SJCRH30 (cell line): ENCODE results near the gene GNL3. TPM values are rescaled to one million over a fixed set of nuclear protein-coding genes. Genes with fewer than 3 reads are reported as not detected.
"Not testable (repeated sequence)": the region's sequence is repeated elsewhere in the genome, so short reads cannot be mapped to it uniquely, and the experiment has no call there.

ENCODE experiments used
- DNase-seq, 2 experiments: peaks; one replicate each; pipeline ENCODE4 v3.0.0-alpha.2; 2015 to 2020
- H3K27ac ChIP-seq: fragments of 250-450 bp; sonication (Bioruptor Pico); 2 replicates; pipeline ENCODE4 v1.5.1; 2020; ENCODE audit warnings: mild to moderate bottlenecking, moderate library complexity
- H3K27me3 ChIP-seq: fragments of 250-450 bp; sonication (Bioruptor Pico); 2 replicates; pipeline ENCODE4 v1.5.1; 2020; ENCODE audit warnings: mild to moderate bottlenecking, moderate library complexity
- H3K36me3 ChIP-seq: fragments of 250-450 bp; sonication (Bioruptor Pico); 2 replicates; pipeline ENCODE4 v1.5.1; 2020; ENCODE audit warnings: mild to moderate bottlenecking, moderate library complexity
- H3K4me1 ChIP-seq: fragments of 250-450 bp; sonication (Bioruptor Pico); 2 replicates; pipeline ENCODE4 v1.5.1; 2020; ENCODE audit warnings: mild to moderate bottlenecking, moderate library complexity
- H3K4me3 ChIP-seq: fragments of 250-450 bp; sonication (Bioruptor Pico); 2 replicates; pipeline ENCODE4 v1.5.1; 2020; ENCODE audit warnings: mild to moderate bottlenecking, moderate library complexity
- H3K9me3 ChIP-seq: fragments of 250-450 bp; sonication (Bioruptor Pico); replicated peaks from 2 replicates; pipeline ENCODE4 v1.5.1; 2020; ENCODE audit warnings: mild to moderate bottlenecking, moderate library complexity
- total RNA-seq: library from RNA; depleted of rRNA; stranded (reverse); fragments of >200 nt; shearing (Covaris generic); gene quantifications from 2 replicates; pipeline ENCODE4 v1.2.3, GENCODE V29; 2014

The GNL3 gene
- total RNA-seq, 1 experiment from 2014 or later, result 171 TPM

DNA sequence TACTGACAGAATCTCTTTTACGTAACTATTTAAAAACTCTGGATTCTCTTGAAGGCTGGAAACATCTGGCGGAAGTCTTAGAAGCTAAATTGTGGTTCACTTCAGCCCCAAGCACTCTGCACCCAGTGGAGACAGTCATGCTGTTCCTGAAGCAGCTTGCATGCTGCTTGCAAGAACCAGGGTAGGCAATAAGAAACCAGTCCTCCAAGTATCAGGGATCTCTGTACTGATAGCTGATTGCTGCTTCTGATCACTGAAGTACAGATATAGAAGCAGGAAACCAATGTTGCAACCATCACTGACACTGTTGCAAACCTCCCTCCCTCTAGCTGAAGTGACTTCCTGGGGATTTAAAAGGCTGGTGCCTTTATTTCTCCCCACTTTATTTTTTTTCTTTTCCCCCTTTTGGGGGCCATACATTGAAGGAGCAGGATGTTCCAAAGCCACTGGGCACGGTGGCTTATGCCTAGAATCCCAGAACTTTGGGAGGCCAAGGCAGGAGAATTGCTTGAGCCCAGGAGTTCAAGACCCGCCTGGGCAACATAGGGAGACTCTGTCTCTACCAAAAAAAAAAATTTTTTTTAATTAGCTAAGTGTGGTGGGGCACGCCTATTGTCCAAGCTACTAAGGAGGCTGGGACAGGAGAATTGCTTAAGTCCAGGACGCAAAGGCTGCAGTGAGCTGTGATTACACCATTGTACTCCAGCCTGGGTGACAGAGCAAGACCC lies 35.3 kb downstream of the GNL3 start:
- Histone ChIP-seq H3K27ac (no peak overlapping the region), H3K27me3 (no peaks in the 10 kb centered on the region), H3K36me3 (peaks cover 9% of the 10 kb centered on the region; the same call in 1 of the 2 replicates), H3K9me3 (no peaks in the 10 kb centered on the region), H3K4me1 (no peaks in the 10 kb centered on the region), H3K4me3 (no peak overlapping the region)
- no peak for DNase-seq

DNA sequence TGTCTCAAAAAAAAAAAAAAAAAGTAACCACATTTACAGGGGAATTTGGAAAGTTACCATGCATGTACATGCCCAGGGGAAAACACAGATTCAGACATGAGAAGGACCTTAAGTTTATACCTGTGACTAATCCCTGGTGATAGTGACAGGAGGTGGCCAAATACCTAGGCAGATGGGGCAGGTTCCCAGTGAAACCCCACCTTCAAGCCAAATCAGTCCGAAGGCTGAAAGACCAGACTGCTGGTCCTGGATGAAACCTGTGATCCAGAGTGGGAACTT lies 35.8 kb downstream of the GNL3 start:
- H3K4me1 ChIP-seq, result no peaks in the 10 kb centered on the region
- no peak for DNase-seq
- no peak overlapping the region for H3K27ac ChIP-seq
- no peaks in the 10 kb centered on the region for H3K27me3 ChIP-seq
- H3K4me3 ChIP-seq, result no peak overlapping the region
- H3K36me3 ChIP-seq, result peaks cover 9% of the 10 kb centered on the region; the same call in 1 of the 2 replicates
- H3K9me3 ChIP-seq, result no peaks in the 10 kb centered on the region

DNA sequence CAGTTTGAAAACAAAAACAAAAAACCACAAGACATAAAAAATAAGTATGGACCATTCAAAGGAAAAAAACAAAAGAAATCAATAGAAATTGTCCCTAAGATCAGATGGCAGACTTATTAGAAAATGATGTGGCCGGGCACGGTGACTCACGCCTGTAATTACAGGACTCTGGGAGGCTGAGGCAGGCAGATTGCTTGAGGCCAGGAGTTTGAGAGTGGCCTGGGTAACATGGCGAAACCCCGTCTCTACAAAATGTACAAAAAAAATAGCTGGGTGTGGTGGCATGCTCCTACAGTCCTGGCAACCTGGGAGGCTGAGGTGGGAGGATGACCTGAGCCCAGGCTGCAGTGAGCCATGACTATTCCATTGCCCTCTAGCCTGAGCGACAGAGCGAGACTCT lies 36.7 kb downstream of the GNL3 start:
- Histone ChIP-seq H3K4me1 (no peaks in the 10 kb centered on the region), H3K27ac (no peak overlapping the region), H3K36me3 (peaks cover 9% of the 10 kb centered on the region; the same call in 1 of the 2 replicates), H3K27me3 (no peaks in the 10 kb centered on the region), H3K9me3 (no peaks in the 10 kb centered on the region), H3K4me3 (no peak overlapping the region)
- no peak for DNase-seq

DNA sequence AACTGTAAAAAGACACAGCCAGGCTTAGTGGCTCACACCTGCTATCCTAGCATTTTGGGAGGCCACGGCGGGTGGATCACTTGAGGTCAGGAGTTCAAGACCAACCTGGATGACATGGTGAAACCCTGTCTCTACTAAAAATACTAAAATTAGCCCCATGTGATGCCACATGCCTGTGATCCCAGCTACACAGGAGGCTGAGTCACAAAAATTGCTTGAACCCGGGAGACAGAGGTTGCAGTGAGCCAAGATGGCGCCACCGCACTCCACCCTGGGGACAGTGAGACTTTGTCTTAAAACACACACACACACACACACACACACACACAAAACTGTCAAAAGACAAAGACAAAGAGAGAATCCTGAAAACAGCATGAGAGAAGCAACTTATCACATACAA lies 38.1 kb downstream of the GNL3 start:
- Histone ChIP-seq H3K27ac (no peak overlapping the region), H3K36me3 (peaks cover 4% of the 10 kb centered on the region; the same call in 1 of the 2 replicates), H3K4me1 (no peaks in the 10 kb centered on the region), H3K9me3 (peaks cover 1% of the 10 kb centered on the region; the same call in 1 of the 2 replicates), H3K27me3 (no peaks in the 10 kb centered on the region), H3K4me3 (no peak overlapping the region)
- no peak for DNase-seq

DNA sequence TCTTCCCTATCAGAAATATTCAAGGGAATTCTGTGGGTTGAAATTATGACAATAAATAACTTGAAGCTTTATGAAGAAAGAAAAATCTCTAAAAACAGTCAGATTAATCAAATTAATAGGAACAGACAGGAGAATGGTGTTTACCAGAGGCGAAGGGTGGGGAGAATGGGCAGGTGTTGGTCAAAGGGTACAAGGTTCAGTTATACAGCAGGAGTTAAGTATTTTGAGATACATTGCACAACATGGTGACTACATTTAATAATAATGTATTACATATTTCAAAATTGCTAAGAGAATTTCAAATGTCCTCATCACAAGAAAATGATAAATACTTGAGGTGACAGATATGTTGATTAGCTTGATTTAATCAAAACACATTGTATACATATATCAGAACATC lies 38.7 kb downstream of the GNL3 start:
- Histone ChIP-seq H3K27me3 (no peaks in the 10 kb centered on the region), H3K4me3 (no peak overlapping the region), H3K9me3 (peaks cover 3% of the 10 kb centered on the region; the same call in 1 of the 2 replicates), H3K27ac (no peak overlapping the region), H3K4me1 (no peaks in the 10 kb centered on the region), H3K36me3 (no peaks in the 10 kb centered on the region)
- DNase-seq, result no peak

DNA sequence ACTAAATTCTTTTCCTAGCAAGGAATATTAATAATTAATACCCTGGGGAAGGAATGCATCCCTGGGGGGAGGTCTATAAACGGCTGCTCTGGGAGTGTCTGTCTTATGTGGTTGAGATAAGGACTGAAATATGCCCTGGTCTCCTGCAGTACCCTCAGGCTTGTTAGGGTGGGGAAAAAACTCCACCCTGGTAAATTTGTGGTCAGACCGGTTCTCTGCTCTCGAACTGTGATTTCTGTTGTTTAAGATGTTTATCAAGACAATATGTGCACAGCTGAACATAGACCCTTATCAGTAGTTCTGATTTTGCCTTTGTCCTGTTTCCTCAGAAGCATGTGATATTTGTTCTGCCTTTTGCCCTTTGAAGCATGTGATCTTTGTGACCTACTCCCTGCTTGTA lies 42.9 kb downstream of the GNL3 start:
- H3K9me3 ChIP-seq, result peaks cover 10% of the 10 kb centered on the region
- H3K36me3 ChIP-seq, result peaks cover 16% of the 10 kb centered on the region
- not testable (repeated sequence) for H3K27me3 ChIP-seq, H3K4me3 ChIP-seq, H3K4me1 ChIP-seq, H3K27ac ChIP-seq, DNase-seq

DNA sequence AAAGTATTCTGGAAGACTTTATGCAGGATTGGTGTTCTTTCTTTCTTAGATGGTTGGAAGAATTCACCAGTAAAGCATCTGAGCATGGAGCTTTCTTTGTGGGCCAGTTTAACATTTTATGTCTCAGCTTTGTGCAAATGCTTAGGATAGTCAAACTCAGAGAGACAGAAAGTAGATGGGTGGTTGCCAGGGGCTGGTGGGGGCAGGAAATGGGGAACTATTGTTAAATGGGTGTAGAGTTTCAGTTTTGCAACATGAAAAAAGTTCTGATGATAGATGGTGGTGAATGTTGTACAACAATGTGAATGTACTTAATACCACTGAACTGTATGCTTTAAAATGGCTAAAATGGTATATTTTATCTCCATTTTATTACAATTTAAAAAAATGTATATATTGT lies 44.8 kb downstream of the GNL3 start:
- H3K36me3 ChIP-seq, result peaks cover 31% of the 10 kb centered on the region
- no peak overlapping the region for H3K27ac ChIP-seq
- no peak overlapping the region for H3K4me3 ChIP-seq
- DNase-seq, result no peak
- peaks cover 10% of the 10 kb centered on the region for H3K9me3 ChIP-seq
- H3K4me1 ChIP-seq, result no peaks in the 10 kb centered on the region
- no peaks in the 10 kb centered on the region for H3K27me3 ChIP-seq

DNA sequence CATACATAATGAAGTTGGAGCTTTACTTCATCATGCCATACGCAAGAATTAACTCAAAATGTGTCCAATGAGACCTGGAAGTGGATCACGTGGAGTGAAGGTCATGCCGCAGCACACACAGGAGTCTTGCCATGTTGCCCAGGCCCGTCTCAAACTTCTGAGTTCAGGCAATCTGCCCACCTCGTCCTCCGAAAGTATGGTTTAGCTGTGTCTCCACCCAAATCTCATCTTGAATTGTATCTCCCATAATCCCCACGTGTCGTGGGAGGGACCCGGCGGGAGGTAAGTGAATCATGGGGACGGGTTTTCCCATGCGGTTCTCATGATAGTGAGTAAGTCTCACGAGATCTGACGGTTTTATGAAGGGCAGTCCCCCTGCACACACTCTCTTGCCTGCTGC lies 45.8 kb downstream of the GNL3 start:
- Histone ChIP-seq H3K4me3 (no peak overlapping the region), H3K27me3 (no peaks in the 10 kb centered on the region), H3K27ac (no peak overlapping the region), H3K4me1 (no peaks in the 10 kb centered on the region), H3K36me3 (peaks cover 34% of the 10 kb centered on the region), H3K9me3 (peaks cover 10% of the 10 kb centered on the region)
- no peak for DNase-seq

DNA sequence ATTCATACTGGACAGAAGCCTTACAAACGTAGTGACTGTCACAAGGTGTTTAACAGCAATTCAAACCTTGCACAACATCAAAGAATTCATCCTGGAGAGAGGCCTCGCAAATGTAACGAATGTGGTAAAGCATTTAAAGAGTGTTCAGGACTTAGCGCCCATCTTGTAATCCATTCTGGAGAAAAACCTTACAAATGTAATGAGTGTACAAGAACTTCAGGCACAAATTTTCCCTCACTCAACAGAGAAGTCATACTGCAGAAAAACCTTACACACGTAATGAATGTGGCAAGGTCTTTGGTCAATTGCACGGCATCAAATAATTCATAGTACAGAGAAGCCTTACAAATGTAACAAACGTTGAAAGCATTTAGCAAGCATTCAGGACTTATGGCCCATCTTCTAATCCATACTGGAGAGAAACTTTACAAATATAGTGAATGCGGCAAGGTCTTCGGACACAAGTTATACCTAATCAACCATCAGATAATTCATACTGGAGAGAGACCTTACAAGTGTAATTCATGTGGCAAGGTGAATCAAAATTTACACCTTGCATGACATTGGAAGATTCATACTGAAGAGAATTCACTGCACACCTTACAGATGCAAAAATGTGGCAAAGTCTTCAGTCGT lies 47.5 kb downstream of the GNL3 start:
- no peak overlapping the region for H3K4me3 ChIP-seq
- no peaks in the 10 kb centered on the region for H3K27me3 ChIP-seq
- no peak for DNase-seq
- no peaks in the 10 kb centered on the region for H3K4me1 ChIP-seq
- peaks cover 36% of the 10 kb centered on the region for H3K36me3 ChIP-seq
- H3K9me3 ChIP-seq, result peaks cover 10% of the 10 kb centered on the region
- H3K27ac ChIP-seq, result no peak overlapping the region

DNA sequence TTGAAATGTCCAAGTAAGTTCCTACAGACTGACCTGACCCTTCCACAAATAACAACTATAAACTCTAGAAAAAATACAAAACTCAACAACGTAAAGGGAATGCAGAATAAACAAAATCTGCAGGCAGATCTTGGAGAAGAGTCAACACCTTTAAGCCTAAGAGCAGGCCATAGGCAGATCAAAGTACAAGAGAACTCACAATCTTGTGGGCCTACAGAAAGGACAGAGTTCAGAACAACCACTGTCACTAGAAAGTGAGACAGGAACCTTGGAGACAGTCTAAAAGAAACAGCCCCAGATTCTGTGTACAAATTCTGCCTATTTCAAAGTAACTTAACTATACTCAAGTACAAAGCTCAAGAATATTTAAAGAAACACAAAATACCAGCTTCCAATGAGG lies 53.9 kb downstream of the GNL3 start:
- H3K9me3 ChIP-seq, result no peaks in the 10 kb centered on the region
- no peaks in the 10 kb centered on the region for H3K27me3 ChIP-seq
- no peak for DNase-seq
- H3K4me1 ChIP-seq, result no peaks in the 10 kb centered on the region
- H3K36me3 ChIP-seq, result peaks cover 48% of the 10 kb centered on the region
- no peak overlapping the region for H3K4me3 ChIP-seq
- no peak overlapping the region for H3K27ac ChIP-seq

DNA sequence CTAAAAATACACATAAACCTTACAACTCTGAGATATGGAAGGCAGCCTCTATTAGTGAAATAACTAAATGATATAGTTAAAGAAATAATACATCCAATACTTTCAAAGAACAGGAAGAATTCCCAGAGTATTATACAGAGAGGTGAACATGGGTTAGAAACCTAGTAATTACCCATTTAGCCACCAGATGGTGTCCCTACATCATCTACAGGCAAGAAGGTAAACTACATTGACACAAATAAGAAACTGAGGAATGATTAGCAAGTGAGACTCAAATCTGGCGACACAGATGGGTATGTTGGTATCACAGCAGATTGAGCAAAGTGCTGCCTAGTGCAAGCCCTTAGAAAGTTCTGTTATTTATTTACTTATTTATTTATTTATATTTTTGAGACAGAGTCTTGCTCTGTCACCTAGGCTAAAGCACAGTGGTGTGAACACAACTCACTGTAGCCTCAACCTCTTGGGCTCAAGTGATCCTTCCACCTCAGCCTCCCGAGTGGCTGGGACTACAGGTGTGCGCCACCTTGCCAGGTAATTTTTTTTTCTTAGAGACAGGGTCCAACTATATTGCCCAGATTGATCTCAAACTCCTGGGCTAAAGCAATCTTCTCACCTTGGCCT lies 56.7 kb downstream of the GNL3 start:
- H3K27ac ChIP-seq, result no peak overlapping the region

DNA sequence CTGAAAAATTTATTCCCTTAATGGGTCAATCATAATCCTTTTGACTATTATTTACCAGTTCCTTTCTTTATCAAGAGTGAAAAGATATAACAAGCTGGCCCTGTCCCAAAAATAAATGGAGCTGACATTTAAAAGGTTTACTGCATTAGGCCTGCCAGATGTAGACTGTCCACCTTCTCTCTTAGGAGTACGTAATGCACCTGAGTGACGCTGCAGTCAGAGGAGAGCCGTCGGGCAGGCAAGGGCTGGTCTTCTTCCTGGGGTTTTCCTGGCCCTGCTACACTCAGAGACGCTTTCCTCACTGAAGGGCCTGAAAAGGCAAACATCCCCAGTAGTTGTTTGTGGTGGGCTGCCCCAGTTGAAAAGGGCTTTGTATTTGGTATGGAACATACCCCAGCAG lies 57.3 kb downstream of the GNL3 start:
- Histone ChIP-seq H3K36me3 (peaks cover 50% of the 10 kb centered on the region), H3K27ac (no peak overlapping the region), H3K27me3 (no peaks in the 10 kb centered on the region), H3K4me1 (no peaks in the 10 kb centered on the region), H3K4me3 (no peak overlapping the region), H3K9me3 (no peaks in the 10 kb centered on the region)
- DNase-seq, result no peak

More for the DNA sequence above, 56.7 kb downstream of the GNL3 start:
- Histone ChIP-seq H3K36me3 (peaks cover 49% of the 10 kb centered on the region), H3K4me3 (no peak overlapping the region), H3K9me3 (no peaks in the 10 kb centered on the region), H3K27me3 (no peaks in the 10 kb centered on the region), H3K4me1 (no peaks in the 10 kb centered on the region)
- DNase-seq, result peak in 1 of 2 experiments; percentile 52

DNA sequence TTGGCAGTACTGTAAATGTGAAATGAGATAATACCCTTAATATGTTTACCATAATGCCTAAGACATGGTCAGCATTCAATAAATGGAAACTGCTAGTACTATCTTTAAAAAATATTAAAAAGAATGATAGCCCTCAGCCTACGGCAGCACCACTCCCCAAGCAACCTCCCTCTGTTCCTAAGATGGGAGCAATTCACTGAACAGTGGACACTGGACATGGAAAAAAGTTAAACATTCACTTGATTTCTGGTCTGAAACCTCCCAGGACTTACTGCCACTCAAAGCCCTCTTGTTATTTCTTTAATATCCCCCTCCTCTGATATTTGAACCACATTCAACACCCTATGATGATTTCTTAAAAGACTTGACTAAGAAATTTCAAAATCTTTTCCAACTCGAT lies 57.9 kb downstream of the GNL3 start:
- Histone ChIP-seq H3K27me3 (no peaks in the 10 kb centered on the region), H3K9me3 (no peaks in the 10 kb centered on the region), H3K4me1 (no peaks in the 10 kb centered on the region), H3K36me3 (peaks cover 52% of the 10 kb centered on the region), H3K4me3 (no peak overlapping the region), H3K27ac (no peak overlapping the region)
- no peak for DNase-seq
